GM19238 (cell line): ENCODE results near the gene TUBB3.

Source experiments
- DNase-seq: peaks from one replicate; pipeline ENCODE4 v3.0.0; 2011; ENCODE audit warnings: low spot score; ENCODE audit not compliant: insufficient read length

Gene TUBB3

GRCh38 chr16:89936981-89937380 lies 13.8 kb downstream of the TUBB3 start:
- no peak for DNase-seq

GRCh38 chr16:89938175-89938885 lies 15.2 kb downstream of the TUBB3 start:
- DNase-seq = no peak

- no peak for DNase-seq
These were observed 21.6 kb downstream of the TUBB3 start for GRCh38 chr16:89944773-89945172.

GRCh38 chr16:89945654-89946053 lies 22.5 kb downstream of the TUBB3 start:
- DNase-seq = no peak

- DNase-seq = no peak
These were observed 23.4 kb downstream of the TUBB3 start for GRCh38 chr16:89946515-89946914.

GRCh38 chr16:89949121-89949742 lies 26.1 kb downstream of the TUBB3 start:
- DNase-seq = no peak

GRCh38 chr16:89949756-89950155 lies 26.6 kb downstream of the TUBB3 start:
- DNase-seq = no peak

GRCh38 chr16:89951509-89951908 lies 28.4 kb downstream of the TUBB3 start:
- no peak for DNase-seq

- no peak for DNase-seq
These were observed 28.9 kb downstream of the TUBB3 start for GRCh38 chr16:89952049-89952448.

- no peak for DNase-seq
These were observed 29.4 kb downstream of the TUBB3 start for GRCh38 chr16:89952551-89952950.

- DNase-seq = peak; percentile 75
These were observed 30.7 kb downstream of the TUBB3 start for GRCh38 chr16:89953671-89954406.

GRCh38 chr16:89954462-89954861 lies 31.3 kb downstream of the TUBB3 start:
- DNase-seq = no peak

- DNase-seq = no peak
These were observed 32.0 kb downstream of the TUBB3 start for GRCh38 chr16:89955001-89955685.

GRCh38 chr16:89956505-89957215 lies 33.5 kb downstream of the TUBB3 start:
- DNase-seq = no peak

- no peak for DNase-seq
These were observed 34.2 kb downstream of the TUBB3 start for GRCh38 chr16:89957216-89957785.

GRCh38 chr16:89958068-89958467 lies 34.9 kb downstream of the TUBB3 start:
- DNase-seq = no peak

GRCh38 chr16:89958596-89958995 lies 35.5 kb downstream of the TUBB3 start:
- no peak for DNase-seq

- DNase-seq = no peak
These were observed 37.8 kb downstream of the TUBB3 start for GRCh38 chr16:89960966-89961365.

- no peak for DNase-seq
These were observed 38.8 kb downstream of the TUBB3 start for GRCh38 chr16:89961920-89962319.

GRCh38 chr16:89962754-89963498 lies 39.8 kb downstream of the TUBB3 start:
- DNase-seq = no peak
